Measurements from ENCODE around the gene FABP1. TPM values are rescaled to one million over a fixed set of nuclear protein-coding genes. Genes with fewer than 3 reads are reported as not detected.

The FABP1 gene
- total and polyA plus RNA-seq, 2 of the 4 experiments (the other 2 are of a cell fraction), result not detected

DNA sequence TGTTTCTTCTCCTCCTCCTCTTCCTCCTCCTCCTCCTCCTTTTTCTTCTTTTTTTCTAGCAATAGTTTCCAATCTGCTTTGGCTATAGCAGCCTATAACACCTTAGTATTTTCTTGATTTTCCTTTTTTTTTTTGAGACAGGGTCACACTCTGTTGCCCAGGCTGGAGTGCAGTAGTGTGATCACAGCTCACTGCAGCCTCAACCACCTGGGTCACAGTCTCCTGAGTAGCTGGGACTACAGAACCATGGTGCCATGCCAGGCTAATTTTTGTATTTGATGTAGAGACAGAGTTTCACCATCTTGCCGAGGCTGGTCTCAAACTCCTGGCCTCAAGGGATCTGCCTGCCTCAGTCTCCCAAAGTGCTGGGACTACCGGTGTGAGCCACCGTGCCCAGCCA, 31.6 kb upstream of the FABP1 start:
- Histone ChIP-seq H2BK20ac (ENCODE audit: low read depth, low read length) (no peak overlapping the region), H3K9me3 (ENCODE audit: control insufficient read depth, insufficient read depth, low read length) (no peaks in the 10 kb centered on the region), H3K79me1 (ENCODE audit: low read depth in 1 of 2, low read length in 2 of 2) (no peaks in the 10 kb centered on the region), H2BK120ac (ENCODE audit: low read depth, low read length) (no peak overlapping the region), H3K56ac (ENCODE audit: extremely low read depth, insufficient read depth, low read length) (no peak overlapping the region), H3K9me1 (ENCODE audit: insufficient read depth, low read length) (no peaks in the 10 kb centered on the region), H3K27ac (ENCODE audit: insufficient read depth, low read length) (no peak overlapping the region), H2AFZ (replicated peaks; ENCODE audit: low read length, poor library complexity) (no peak overlapping the region), H2AK9ac (replicated peaks; ENCODE audit: low read depth, low read length, poor library complexity) (no peak overlapping the region), H3K23ac (ENCODE audit: low read depth, low read length) (no peak overlapping the region), H3K27me3 (ENCODE audit: control insufficient read depth, insufficient read depth, low read length) (peaks cover 1% of the 10 kb centered on the region; the same call in 1 of the 2 replicates), H3K18ac (ENCODE audit: low read depth, low read length) (no peak overlapping the region), H3K4me2 (ENCODE audit: low read depth, low read length) (no peak overlapping the region), H3K9ac (ENCODE audit: low read depth, low read length) (no peak overlapping the region), H3K36me3 (ENCODE audit: control insufficient read depth, insufficient read depth, low read length) (no peaks in the 10 kb centered on the region), H4K5ac (ENCODE audit: low read depth, low read length) (no peak overlapping the region), H4K20me1 (ENCODE audit: insufficient read depth, low read length) (no peaks in the 10 kb centered on the region), H4K91ac (ENCODE audit: insufficient read depth, low read depth, low read length) (no peak overlapping the region), H2BK5ac (ENCODE audit: low read depth, low read length, poor library complexity, severe bottlenecking) (no peak overlapping the region), H3K4me3 (ENCODE audit: insufficient read depth, low read depth, low read length) (no peak overlapping the region), H3K14ac (replicated peaks; ENCODE audit: low read depth, low read length) (no peak overlapping the region), H4K8ac (ENCODE audit: low read depth in 2 of 2, low read length in 2 of 2) (no peak overlapping the region), H3K4me1 (ENCODE audit: control insufficient read depth, insufficient read depth, low read length) (no peaks in the 10 kb centered on the region), H2BK15ac (ENCODE audit: low read depth, low read length) (no peak overlapping the region), H3K4ac (ENCODE audit: low read depth, low read length) (no peak overlapping the region), H2AK5ac (ENCODE audit: low read depth, low read length) (no peak overlapping the region)
- in situ Hi-C loops (cut with MboI; ENCODE audit: low sequenced_read_pairs) (loop anchor here (5.0 kb wide), 1 partner anchor 97 kb away; no protein-coding TSS in a partner anchor), intact Hi-C loops (cut with micrococcal nuclease) (no loop called here), dilution Hi-C loops (cut with HindIII; ENCODE audit: low sequenced_read_pairs, unreplicated experiment) (no loop called here)
- no peak for ATAC-seq (ENCODE audit: low read depth)
- no peak for TF ChIP-seq FOS (IDR thresholded peaks at IDR 0.05; ENCODE audit: low read depth, low read length)
- TF ChIP-seq RFX5 (IDR thresholded peaks at IDR 0.05; ENCODE audit: low read depth, low read length), result no peak
- no peak for TF ChIP-seq CEBPB (IDR thresholded peaks at IDR 0.05; ENCODE audit: low read depth, low read length)
- TF ChIP-seq, protein P1, sequence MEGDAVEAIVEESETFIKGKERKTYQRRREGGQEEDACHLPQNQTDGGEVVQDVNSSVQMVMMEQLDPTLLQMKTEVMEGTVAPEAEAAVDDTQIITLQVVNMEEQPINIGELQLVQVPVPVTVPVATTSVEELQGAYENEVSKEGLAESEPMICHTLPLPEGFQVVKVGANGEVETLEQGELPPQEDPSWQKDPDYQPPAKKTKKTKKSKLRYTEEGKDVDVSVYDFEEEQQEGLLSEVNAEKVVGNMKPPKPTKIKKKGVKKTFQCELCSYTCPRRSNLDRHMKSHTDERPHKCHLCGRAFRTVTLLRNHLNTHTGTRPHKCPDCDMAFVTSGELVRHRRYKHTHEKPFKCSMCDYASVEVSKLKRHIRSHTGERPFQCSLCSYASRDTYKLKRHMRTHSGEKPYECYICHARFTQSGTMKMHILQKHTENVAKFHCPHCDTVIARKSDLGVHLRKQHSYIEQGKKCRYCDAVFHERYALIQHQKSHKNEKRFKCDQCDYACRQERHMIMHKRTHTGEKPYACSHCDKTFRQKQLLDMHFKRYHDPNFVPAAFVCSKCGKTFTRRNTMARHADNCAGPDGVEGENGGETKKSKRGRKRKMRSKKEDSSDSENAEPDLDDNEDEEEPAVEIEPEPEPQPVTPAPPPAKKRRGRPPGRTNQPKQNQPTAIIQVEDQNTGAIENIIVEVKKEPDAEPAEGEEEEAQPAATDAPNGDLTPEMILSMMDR (conservative IDR thresholded peaks at IDR 0.05; ENCODE audit: low read depth, low read length), result no peak
- TF ChIP-seq SMC3 (IDR thresholded peaks at IDR 0.05; ENCODE audit: low read depth, low read length), result no peak
- TF ChIP-seq CHD1 (IDR thresholded peaks at IDR 0.05; ENCODE audit: low read depth, low read length), result no peak
- TF ChIP-seq RAD21 (IDR thresholded peaks at IDR 0.05; ENCODE audit: low read length), result no peak
- TF ChIP-seq, protein P2, sequence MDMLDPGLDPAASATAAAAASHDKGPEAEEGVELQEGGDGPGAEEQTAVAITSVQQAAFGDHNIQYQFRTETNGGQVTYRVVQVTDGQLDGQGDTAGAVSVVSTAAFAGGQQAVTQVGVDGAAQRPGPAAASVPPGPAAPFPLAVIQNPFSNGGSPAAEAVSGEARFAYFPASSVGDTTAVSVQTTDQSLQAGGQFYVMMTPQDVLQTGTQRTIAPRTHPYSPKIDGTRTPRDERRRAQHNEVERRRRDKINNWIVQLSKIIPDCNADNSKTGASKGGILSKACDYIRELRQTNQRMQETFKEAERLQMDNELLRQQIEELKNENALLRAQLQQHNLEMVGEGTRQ (IDR thresholded peaks at IDR 0.05; ENCODE audit: low read depth, low read length), result no peak
- TF ChIP-seq, protein P3, sequence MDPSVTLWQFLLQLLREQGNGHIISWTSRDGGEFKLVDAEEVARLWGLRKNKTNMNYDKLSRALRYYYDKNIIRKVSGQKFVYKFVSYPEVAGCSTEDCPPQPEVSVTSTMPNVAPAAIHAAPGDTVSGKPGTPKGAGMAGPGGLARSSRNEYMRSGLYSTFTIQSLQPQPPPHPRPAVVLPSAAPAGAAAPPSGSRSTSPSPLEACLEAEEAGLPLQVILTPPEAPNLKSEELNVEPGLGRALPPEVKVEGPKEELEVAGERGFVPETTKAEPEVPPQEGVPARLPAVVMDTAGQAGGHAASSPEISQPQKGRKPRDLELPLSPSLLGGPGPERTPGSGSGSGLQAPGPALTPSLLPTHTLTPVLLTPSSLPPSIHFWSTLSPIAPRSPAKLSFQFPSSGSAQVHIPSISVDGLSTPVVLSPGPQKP (IDR thresholded peaks at IDR 0.05; ENCODE audit: borderline replicate concordance, low read depth, low read length), result no peak
- TF ChIP-seq MAZ (IDR thresholded peaks at IDR 0.05; ENCODE audit: borderline replicate concordance, low read depth, low read length), result no peak
- no peak for TF ChIP-seq RCOR1 (IDR thresholded peaks at IDR 0.05; ENCODE audit: insufficient replicate concordance, low read length)
- TF ChIP-seq MAFK (IDR thresholded peaks at IDR 0.05; ENCODE audit: low read depth, low read length), result no peak
- no peak for TF ChIP-seq MXI1 (IDR thresholded peaks at IDR 0.05; ENCODE audit: borderline replicate concordance, low read depth, low read length)
- TF ChIP-seq BHLHE40 (IDR thresholded peaks at IDR 0.05; ENCODE audit: low read depth, low read length), result no peak
- TF ChIP-seq POLR2A (IDR thresholded peaks at IDR 0.05; ENCODE audit: low read depth, low read length), result no peak
- TF ChIP-seq NFE2L2 (IDR thresholded peaks at IDR 0.05; ENCODE audit: low read depth, low read length), result no peak
- no CpG with 5 or more reads among the region's 3 CpGs for WGBS, 2 experiments (ENCODE audit: extremely low coverage in 2 of 2, insufficient read length in 1 of 2)
- no TSS peak for BruUV-seq (replicated peaks)
- no peak for DNase-seq
- POLR2A ChIA-PET (ENCODE audit: unreplicated experiment), result no interaction called here
- CTCF ChIA-PET, result interaction anchor here (1.0 to 3.0 kb wide), 2 partner anchors 13 to 99 kb away, joined by 4 to 38 read pairs; no protein-coding TSS in a partner anchor

Data from IMR-90 (cell line).